SH-SY5Y (cell line): Measurements from ENCODE around the gene RREB1.

Source experiments
- GATA2 ChIP-seq: IDR thresholded peaks from 2 replicates; pipeline ENCODE4 v1.6.1; 2011; ENCODE audit warnings: mild to moderate bottlenecking, low read depth, low read length
- GATA3 ChIP-seq: IDR thresholded peaks from 2 replicates; pipeline ENCODE4 v1.6.1; 2011; ENCODE audit warnings: low read depth, mild to moderate bottlenecking, low read length, moderate library complexity

- TF ChIP-seq GATA2 (no peak), GATA3 (no peak)
Measured at GRCh38 chr6:7190791-7191190, 83.0 kb downstream of the RREB1 start.
